H1 (cell line): ENCODE measurements around the gene GMNN. TPM values are rescaled to one million over a fixed set of nuclear protein-coding genes. Genes with fewer than 3 reads are reported as not detected.
"Not testable (repeated sequence)": the region's sequence is repeated elsewhere in the genome, so short reads cannot be mapped to it uniquely, and the experiment has no call there.

Experiments used
- CTCF ChIA-PET: fragments of 300-600 bp; sonication (Branson Sonifier 250); formaldehyde crosslinking; loops from one replicate; lab custom pipeline; 2021; ENCODE audit not compliant: partially characterized antibody; lab: Charles Lee
- POLR2A ChIA-PET: fragments of 300-600 bp; sonication (Branson Sonifier 250); formaldehyde crosslinking; loops from one replicate; lab custom pipeline; 2021; ENCODE audit warnings: inconsistent platforms; ENCODE audit not compliant: partially characterized antibody; lab: Charles Lee
- DNase-seq, 2 experiments: peaks; one replicate each; pipeline versions ENCODE4 v3.0.0 to v3.0.0-alpha.2; 2010 to 2022; ENCODE audit warnings: low spot score in 2 of 2, low read depth in 1 of 2, mixed read lengths in 1 of 2
- FAIRE-seq: peaks from 2 replicates; lab custom pipeline; 2011; peaks lifted over from hg19 to GRCh38; lab: Jason Lieb, UNC
- H2AFZ ChIP-seq: 2 replicates; pipeline ENCODE4 v1.8.1; 2012; ENCODE audit warnings: low read length, inconsistent platforms
- H2AK5ac ChIP-seq: 2 replicates; pipeline ENCODE4 v1.6.1; 2013; ENCODE audit warnings: low read depth, low read length
- H2BK120ac ChIP-seq: replicated peaks from 2 replicates; pipeline ENCODE3; 2013; ENCODE audit warnings: low read depth, low read length, inconsistent platforms
- H2BK12ac ChIP-seq: 2 replicates; pipeline ENCODE4 v1.6.1; 2013; ENCODE audit warnings: low read depth, low read length
- H2BK15ac ChIP-seq: 2 replicates; pipeline ENCODE4 v1.6.1; 2013; ENCODE audit warnings: low read length
- H2BK20ac ChIP-seq: 2 replicates; pipeline ENCODE4 v1.6.1; 2013; ENCODE audit warnings: low read length
- H2BK5ac ChIP-seq: 2 replicates; pipeline ENCODE4 v1.6.1; 2013; ENCODE audit warnings: low read depth, low read length
- H3K14ac ChIP-seq: 2 replicates; pipeline ENCODE4 v1.6.1; 2013; ENCODE audit warnings: inconsistent platforms; ENCODE audit not compliant: insufficient read length
- H3K18ac ChIP-seq: 2 replicates; pipeline ENCODE4 v1.6.1; 2013; ENCODE audit warnings: low read length; ENCODE audit errors: extremely low read depth
- H3K23ac ChIP-seq: 2 replicates; pipeline ENCODE4 v1.6.1; 2013; ENCODE audit warnings: inconsistent platforms; ENCODE audit not compliant: insufficient read length
- H3K23me2 ChIP-seq: 2 replicates; pipeline ENCODE4 v1.6.1; 2013; ENCODE audit warnings: low read depth, low read length
- H3K27ac ChIP-seq: 2 replicates; pipeline ENCODE4 v1.6.1; 2011; ENCODE audit warnings: low read depth, low read length, inconsistent platforms
- H3K27me3 ChIP-seq, 4 experiments: replicated peaks in 1 of 4; 1 replicate in 1 of 4; 2 replicates in 3 of 4; pipeline versions ENCODE4 v1.6.1 to v1.8.1; 2011 to 2013; ENCODE audit warnings: low read length in 3 of 4, mild to moderate bottlenecking in 3 of 4, inconsistent platforms in 2 of 4, mixed read lengths in 2 of 4, moderate library complexity in 1 of 4; ENCODE audit not compliant: control insufficient read depth in 3 of 4, insufficient read depth in 3 of 4; ENCODE audit errors: extremely low read depth in 1 of 4
- H3K36me3 ChIP-seq, 4 experiments: 2 replicates each; pipeline versions ENCODE4 v1.6.1 to v1.8.1; 2011 to 2013; ENCODE audit warnings: mild to moderate bottlenecking in 4 of 4, low read length in 3 of 4, moderate library complexity in 2 of 4, control low read depth in 1 of 4, inconsistent platforms in 1 of 4; ENCODE audit not compliant: insufficient read depth in 4 of 4, control insufficient read depth in 2 of 4
- H3K4ac ChIP-seq: replicated peaks from 2 replicates; pipeline ENCODE3; 2013; ENCODE audit warnings: low read length, low read depth, mixed read lengths, inconsistent platforms; ENCODE audit not compliant: insufficient read length
- H3K4me1 ChIP-seq, 4 experiments: replicated peaks in 1 of 4; 1 replicate in 1 of 4; 2 replicates in 3 of 4; pipeline versions ENCODE4 v1.6.1 to v1.8.1; 2011 to 2013; ENCODE audit warnings: low read length in 3 of 4, inconsistent platforms in 2 of 4, mixed read lengths in 1 of 4; ENCODE audit not compliant: insufficient read depth in 4 of 4, control insufficient read depth in 3 of 4
- H3K4me2 ChIP-seq, 2 experiments: 2 replicates each; pipeline versions ENCODE4 v1.6.1 to v1.8.1; 2011 to 2013; ENCODE audit warnings: low read depth in 2 of 2, low read length in 2 of 2, control low read depth in 1 of 2, inconsistent platforms in 1 of 2, mild to moderate bottlenecking in 1 of 2; ENCODE audit not compliant: insufficient read depth in 1 of 2
- H3K4me3 ChIP-seq, 4 experiments: fragments of 200-600, 300-600 bp in 1 of 4; sonication (generic), shearing (Covaris generic), sonication (Bioruptor Twin) in 1 of 4; 2 replicates each; pipeline versions ENCODE4 v1.5.1 to v1.8.1; 2011 to 2016; ENCODE audit warnings: low read length in 4 of 4, low read depth in 3 of 4, control low read depth in 2 of 4, inconsistent platforms in 2 of 4, mild to moderate bottlenecking in 2 of 4, mixed read lengths in 1 of 4, moderate library complexity in 1 of 4; ENCODE audit not compliant: insufficient read depth in 2 of 4; ENCODE audit errors: extremely low read depth in 1 of 4
- H3K56ac ChIP-seq: replicated peaks from 2 replicates; pipeline ENCODE3; 2013; ENCODE audit warnings: low read depth, mild to moderate bottlenecking, mixed read lengths, low read length, inconsistent platforms; ENCODE audit not compliant: insufficient read length
- H3K79me1 ChIP-seq: 2 replicates; pipeline ENCODE4 v1.6.1; 2013; ENCODE audit warnings: low read depth, low read length, control low read depth
- H3K79me2 ChIP-seq, 2 experiments: 2 replicates each; pipeline versions ENCODE4 v1.6.1 to v1.8.1; 2012 to 2013; ENCODE audit warnings: low read length in 2 of 2, mild to moderate bottlenecking in 2 of 2, inconsistent platforms in 1 of 2; ENCODE audit not compliant: insufficient read depth in 2 of 2, control insufficient read depth in 1 of 2
- H3K9ac ChIP-seq, 4 experiments: replicated peaks in 1 of 4; 1 replicate in 1 of 4; 2 replicates in 3 of 4; pipeline versions ENCODE4 v1.6.1 to v1.8.1; 2011 to 2013; ENCODE audit warnings: low read depth in 3 of 4, low read length in 3 of 4, control low read depth in 2 of 4, mild to moderate bottlenecking in 2 of 4, moderate library complexity in 2 of 4, inconsistent platforms in 1 of 4; ENCODE audit errors: extremely low read depth in 1 of 4
- H3K9me3 ChIP-seq, 2 experiments: 2 replicates each; pipeline versions ENCODE4 v1.6.1 to v1.8.1; 2012 to 2013; ENCODE audit warnings: mild to moderate bottlenecking in 2 of 2, moderate library complexity in 2 of 2, control low read depth in 1 of 2, inconsistent platforms in 1 of 2, low read depth in 1 of 2, low read length in 1 of 2, mixed read lengths in 1 of 2; ENCODE audit not compliant: insufficient read depth in 2 of 2
- H4K20me1 ChIP-seq, 2 experiments: replicated peaks in 1 of 2; 2 replicates each; pipeline versions ENCODE3 to v1.8.1; 2011 to 2013; ENCODE audit warnings: inconsistent platforms in 2 of 2, low read length in 2 of 2, mild to moderate bottlenecking in 1 of 2; ENCODE audit not compliant: insufficient read depth in 2 of 2, control insufficient read depth in 1 of 2
- H4K5ac ChIP-seq: 2 replicates; pipeline ENCODE4 v1.6.1; 2013; ENCODE audit warnings: low read length, low read depth, mixed read lengths, inconsistent platforms; ENCODE audit not compliant: insufficient read length
- H4K8ac ChIP-seq: 2 replicates; pipeline ENCODE4 v1.8.0; 2013; ENCODE audit warnings: mild to moderate bottlenecking, moderate library complexity, low read length, inconsistent platforms; ENCODE audit not compliant: insufficient read depth; ENCODE audit errors: extremely low read depth
- H4K91ac ChIP-seq: replicated peaks from 2 replicates; pipeline ENCODE3; 2013; ENCODE audit warnings: low read length, mixed read lengths, inconsistent platforms; ENCODE audit not compliant: insufficient read length
- WGBS, 2 experiments: shearing (Covaris generic) in 1 of 2; methylation state at CpG; one replicate each; pipeline versions ENCODE4 v1.1.6 to v1.1.7; 2013 to 2015; ENCODE audit warnings: low lambda C conversion rate in 2 of 2, mixed read lengths in 2 of 2, inconsistent platforms in 1 of 2, low coverage in 1 of 2, missing lambda C conversion rate in 1 of 2; ENCODE audit not compliant: insufficient replicate concordance in 2 of 2, insufficient coverage in 1 of 2, insufficient read length in 1 of 2; ENCODE audit errors: extremely low coverage in 1 of 2, missing lambda C conversion rate in 1 of 2; 5-methylcytosine and 5-hydroxymethylcytosine counted together
- polyA plus RNA-seq, 7 experiments: library from polyadenylated mRNA; depleted of rRNA in 3 of 7; stranded (reverse) in 5 of 7; unstranded in 2 of 7; fragments of >200 nt in 5 of 7; fragments of 200-250 nt in 2 of 7; gene quantifications; 1 replicate in 5 of 7; 2 replicates in 1 of 7; 4 replicates in 1 of 7; pipeline versions ENCODE4 v1.2.1 to v1.2.3, GENCODE V29; 2011 to 2013; ENCODE audit warnings: missing spikeins in 2 of 7, mixed read lengths in 2 of 7
- total RNA-seq: library from RNA; stranded (reverse); fragmentation: NEBNext Ultra II Directional; extraction: Animal tissue kit (Norgen Biotek cat#: 25700); gene quantifications from 2 replicates; pipeline ENCODE4 v1.2.1, GENCODE V29; 2021

The GMNN gene
- total and polyA plus RNA-seq, 2 of the 8 experiments (the other 6 are each of a cell fraction or from before 2014, with no cell fraction given) = 65.9 to 101 TPM

GRCh38 chr6:24765968-24766367 lies 8.8 kb upstream of the GMNN start:
- H2AFZ ChIP-seq, H2BK120ac ChIP-seq, H3K27ac ChIP-seq, H3K23ac ChIP-seq, H3K14ac ChIP-seq, H3K4me3 ChIP-seq, H3K9me3 ChIP-seq, H3K23me2 ChIP-seq, H4K91ac ChIP-seq, H3K4me2 ChIP-seq, H2AK5ac ChIP-seq, H3K79me2 ChIP-seq, DNase-seq, H3K36me3 ChIP-seq, H3K79me1 ChIP-seq, H2BK12ac ChIP-seq, H4K8ac ChIP-seq, H3K4ac ChIP-seq, H4K20me1 ChIP-seq, H4K5ac ChIP-seq, H3K9ac ChIP-seq, H3K18ac ChIP-seq, H2BK20ac ChIP-seq, H2BK5ac ChIP-seq, H2BK15ac ChIP-seq, H3K56ac ChIP-seq, H3K27me3 ChIP-seq, H3K4me1 ChIP-seq, FAIRE-seq: not testable (repeated sequence)
- ChIA-PET CTCF (interaction anchor here (0.7 to 1.2 kb wide), 2 partner anchors 183 to 252 kb away, joined by 3 read pairs; no protein-coding TSS in a partner anchor), POLR2A (interaction anchor here (0.7 kb wide), 1 partner anchor 56 kb away, joined by 3 read pairs; no protein-coding TSS in a partner anchor)
- 92% methylated on average over 9 of the region's 26 CpGs; no CpG with 5 or more reads in 1 of the 2 experiments for WGBS, 2 experiments
